ENCODE data around the gene PDE9A.

PDE9A gene

GRCh38 chr21:42758721-42759593, 105.5 kb downstream of the PDE9A start:
- DNase-seq (ENCODE audit: low read depth in 1 of 2, low spot score in 1 of 2), result no peak
- Histone ChIP-seq H3K4me3 (replicated peaks; ENCODE audit: insufficient read depth, low read length) (no peak overlapping the region), H3K27me3 (ENCODE audit: insufficient read depth, poor library complexity, severe bottlenecking) (no peaks in the 10 kb centered on the region), H3K27ac (replicated peaks) (no peak overlapping the region)
- TF ChIP-seq CTCF (IDR thresholded peaks at IDR 0.05; ENCODE audit: insufficient read depth, low read length) (no peak), GABPA (IDR thresholded peaks at IDR 0.05; ENCODE audit: low read depth) (no peak), SPI1 (IDR thresholded peaks at IDR 0.05; ENCODE audit: borderline replicate concordance, low read depth) (no peak), POLR2AphosphoS5 (IDR thresholded peaks at IDR 0.05; ENCODE audit: low read depth) (no peak), REST (IDR thresholded peaks at IDR 0.05; ENCODE audit: insufficient replicate concordance, low read depth) (no peak)

GRCh38 chr21:42759594-42759927, 106.1 kb downstream of the PDE9A start:
- Histone ChIP-seq H3K27me3 (ENCODE audit: insufficient read depth, poor library complexity, severe bottlenecking) (no peaks in the 10 kb centered on the region), H3K4me3 (replicated peaks; ENCODE audit: insufficient read depth, low read length) (no peak overlapping the region), H3K27ac (replicated peaks) (no peak overlapping the region)
- no peak for TF ChIP-seq SPI1 (IDR thresholded peaks at IDR 0.05; ENCODE audit: borderline replicate concordance, low read depth)
- DNase-seq (ENCODE audit: low read depth in 1 of 2, low spot score in 1 of 2), result no peak

- DNase-seq (ENCODE audit: low read depth in 1 of 2, low spot score in 1 of 2), result no peak
- no peak for TF ChIP-seq POLR2AphosphoS5 (IDR thresholded peaks at IDR 0.05; ENCODE audit: low read depth)
- TF ChIP-seq CTCF (IDR thresholded peaks at IDR 0.05; ENCODE audit: insufficient read depth, low read length), result no peak
- no peak for TF ChIP-seq REST (IDR thresholded peaks at IDR 0.05; ENCODE audit: insufficient replicate concordance, low read depth)
- TF ChIP-seq GABPA (IDR thresholded peaks at IDR 0.05; ENCODE audit: low read depth), result no peak
- TF ChIP-seq SPI1 (IDR thresholded peaks at IDR 0.05; ENCODE audit: borderline replicate concordance, low read depth), result no peak
- no peak overlapping the region for H3K4me3 ChIP-seq (replicated peaks; ENCODE audit: insufficient read depth, low read length)
- H3K27me3 ChIP-seq (ENCODE audit: insufficient read depth, poor library complexity, severe bottlenecking), result no peaks in the 10 kb centered on the region
- no peak overlapping the region for H3K27ac ChIP-seq (replicated peaks)
Measured at GRCh38 chr21:42760361-42760950, 107.0 kb downstream of the PDE9A start.

GRCh38 chr21:42760951-42761751, 107.7 kb downstream of the PDE9A start:
- DNase-seq (ENCODE audit: low read depth in 1 of 2, low spot score in 1 of 2), result no peak

More at GRCh38 chr21:42760951-42761751, 107.7 kb downstream of the PDE9A start:
- TF ChIP-seq POLR2AphosphoS5 (IDR thresholded peaks at IDR 0.05; ENCODE audit: low read depth) (no peak), CTCF (IDR thresholded peaks at IDR 0.05; ENCODE audit: insufficient read depth, low read length) (no peak), REST (IDR thresholded peaks at IDR 0.05; ENCODE audit: insufficient replicate concordance, low read depth) (no peak), SPI1 (IDR thresholded peaks at IDR 0.05; ENCODE audit: borderline replicate concordance, low read depth) (no peak), GABPA (IDR thresholded peaks at IDR 0.05; ENCODE audit: low read depth) (no peak)
- no peak overlapping the region for H3K4me3 ChIP-seq (replicated peaks; ENCODE audit: insufficient read depth, low read length)
- H3K27ac ChIP-seq (replicated peaks), result no peak overlapping the region
- H3K27me3 ChIP-seq (ENCODE audit: insufficient read depth, poor library complexity, severe bottlenecking), result no peaks in the 10 kb centered on the region
